HG02981 (cell line): ENCODE data around the gene SLC6A6.

Experiments
- ATAC-seq: cut with Tn5 transposase; IDR thresholded peaks from one replicate; pipeline ENCODE4 v1.9.1; 2021; ENCODE audit warnings: mild to moderate bottlenecking, moderate library complexity; ENCODE audit not compliant: unreplicated experiment

The SLC6A6 gene

DNA sequence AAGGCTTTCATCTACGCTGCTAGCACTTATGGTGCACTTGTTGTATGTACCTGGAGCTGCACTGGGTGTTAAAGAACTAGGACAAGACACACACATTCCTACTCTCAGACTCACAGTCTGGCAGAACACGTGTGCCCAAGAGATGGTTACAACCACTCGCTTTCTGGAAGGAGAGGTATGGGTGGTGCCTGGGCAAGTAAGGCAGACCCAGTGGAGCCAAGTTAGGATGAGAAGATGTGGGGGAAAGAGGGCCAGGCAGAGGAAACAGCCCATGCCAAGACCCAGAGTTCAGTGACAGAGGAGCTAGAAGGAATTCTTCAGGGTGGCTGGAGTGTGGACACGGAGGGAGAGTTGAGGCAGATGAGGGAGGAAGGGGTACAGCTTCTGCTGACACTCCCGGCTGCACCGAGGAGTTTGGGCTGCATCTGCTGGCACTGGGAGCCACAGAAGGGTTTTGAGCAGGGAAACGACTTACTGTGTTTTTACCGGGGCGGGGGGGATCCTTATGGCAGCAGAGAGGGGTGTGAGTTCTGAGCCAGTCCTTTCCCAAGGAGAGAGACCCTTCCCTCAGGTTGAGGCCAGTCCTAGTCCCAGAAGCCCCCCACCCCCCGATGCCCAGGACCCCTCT lies 78.7 kb downstream of the SLC6A6 start:
- ATAC-seq = no peak

DNA sequence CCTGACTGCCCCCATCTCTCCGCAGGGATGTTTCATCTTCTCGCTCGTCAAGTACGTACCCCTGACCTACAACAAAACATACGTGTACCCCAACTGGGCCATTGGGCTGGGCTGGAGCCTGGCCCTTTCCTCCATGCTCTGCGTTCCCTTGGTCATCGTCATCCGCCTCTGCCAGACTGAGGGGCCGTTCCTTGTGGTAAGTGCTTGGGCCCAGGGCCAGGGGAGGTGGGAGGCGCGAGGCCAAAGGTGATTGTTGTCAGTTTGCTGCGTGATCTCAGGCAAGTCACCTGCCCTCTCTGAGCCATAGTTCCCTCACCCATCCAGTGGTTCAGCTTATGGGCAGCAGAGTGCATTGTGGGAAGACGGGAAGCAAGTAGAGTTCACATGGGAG lies 79.2 kb downstream of the SLC6A6 start:
- no peak for ATAC-seq

DNA sequence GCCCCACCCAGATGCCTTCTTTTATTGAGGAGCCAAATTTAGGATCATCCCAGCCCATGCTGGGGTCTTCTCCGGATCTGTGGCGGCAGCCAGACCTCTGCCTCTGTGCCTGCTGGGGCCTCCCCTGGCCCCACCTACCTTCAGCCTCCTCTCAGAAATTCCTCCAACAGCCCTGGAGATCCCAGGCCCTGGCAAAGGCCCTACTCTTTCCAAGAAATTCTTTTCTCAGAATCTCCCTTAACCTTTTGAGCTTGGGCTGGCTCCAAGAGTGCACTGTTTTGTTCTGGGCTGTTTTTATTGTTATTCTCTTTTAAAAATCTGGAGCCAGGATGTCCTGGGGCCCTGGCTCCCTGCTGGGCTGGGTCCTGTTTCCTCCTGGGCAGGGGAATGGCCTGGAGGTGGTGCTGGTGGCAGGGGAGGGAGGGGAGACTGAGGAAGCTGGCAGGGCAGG lies 79.9 kb downstream of the SLC6A6 start:
- no peak for ATAC-seq

DNA sequence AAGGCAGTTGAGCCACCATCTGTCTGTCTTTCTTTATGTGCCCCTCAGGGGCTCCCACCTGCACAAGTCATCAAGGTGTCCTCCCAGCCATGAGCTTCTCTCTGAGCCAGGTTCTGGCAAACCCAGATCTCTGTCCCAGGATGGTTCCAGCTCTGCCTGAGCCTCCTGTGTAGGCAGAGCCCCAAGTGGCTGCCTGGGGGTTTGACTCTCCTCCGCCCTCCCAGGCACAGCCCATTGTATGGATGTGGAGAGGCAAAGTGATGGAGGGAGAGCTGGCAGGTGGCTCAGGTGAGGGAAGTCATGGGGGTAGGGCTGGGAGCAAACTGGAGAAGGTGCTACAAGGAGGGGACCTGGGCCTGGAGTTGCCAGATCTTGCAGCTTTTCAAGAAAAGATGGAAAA lies 80.9 kb downstream of the SLC6A6 start:
- no peak for ATAC-seq

- ATAC-seq = no peak
Measured at GRCh38 chr3:14484741-14485140, 82.3 kb downstream of the SLC6A6 start.

DNA sequence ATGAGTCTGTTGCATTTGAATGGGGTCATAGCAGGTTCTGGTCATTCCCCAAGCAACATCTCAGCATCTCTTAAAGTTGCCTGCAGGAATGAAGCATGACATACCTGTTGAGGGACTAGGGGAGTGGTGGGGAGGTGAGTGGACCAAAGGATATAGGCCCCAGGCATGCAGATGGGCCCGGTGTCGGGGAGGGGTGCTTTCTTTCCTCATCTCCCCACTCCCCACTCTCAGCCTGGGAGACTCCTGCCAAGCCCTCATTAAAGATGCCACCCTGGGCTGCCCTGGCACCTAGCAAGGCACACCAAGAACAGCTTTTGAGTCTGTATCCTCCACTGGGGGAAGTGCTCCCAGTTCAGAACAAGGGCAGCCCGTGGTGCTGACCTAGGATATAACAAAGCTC lies 83.6 kb downstream of the SLC6A6 start:
- no peak for ATAC-seq

DNA sequence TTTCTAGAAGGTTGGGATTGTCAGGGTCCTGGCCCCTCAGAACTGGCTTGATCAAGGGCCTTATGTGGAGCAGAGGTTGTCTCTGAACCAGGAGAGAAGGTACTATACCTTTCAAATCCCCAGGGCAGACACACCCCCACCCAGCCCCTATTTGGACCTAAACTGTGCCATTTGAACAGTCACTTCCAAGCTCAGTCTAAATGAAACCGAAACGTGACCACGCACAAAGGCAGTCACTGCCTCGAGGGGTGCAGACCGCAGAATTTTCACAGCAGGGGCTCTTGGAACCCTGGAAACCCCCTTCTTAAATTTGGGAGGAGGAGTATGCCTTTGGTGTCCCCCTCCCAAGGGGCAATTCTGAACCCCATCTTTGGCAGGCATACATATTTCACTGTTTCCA lies 84.1 kb downstream of the SLC6A6 start:
- ATAC-seq = no peak

DNA sequence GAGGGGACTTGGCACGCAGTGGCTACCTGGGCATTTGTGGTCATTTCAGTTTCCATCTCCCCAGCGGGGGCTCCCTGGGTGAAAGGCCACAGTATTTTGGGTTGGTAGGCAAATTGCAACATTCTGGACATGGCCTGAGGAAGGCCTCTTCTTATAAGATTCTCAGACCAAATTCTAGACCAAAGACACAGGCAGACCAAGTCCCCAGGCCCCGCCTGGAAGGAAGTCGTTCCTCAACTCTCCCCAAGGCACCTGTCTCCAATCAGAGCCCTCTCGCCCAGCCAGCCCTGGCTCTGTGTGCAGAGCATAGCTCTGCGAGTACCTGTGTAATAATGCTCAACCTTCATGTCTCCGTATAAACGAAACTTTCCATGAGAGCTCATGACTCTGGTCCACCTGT lies 84.7 kb downstream of the SLC6A6 start:
- no peak for ATAC-seq

DNA sequence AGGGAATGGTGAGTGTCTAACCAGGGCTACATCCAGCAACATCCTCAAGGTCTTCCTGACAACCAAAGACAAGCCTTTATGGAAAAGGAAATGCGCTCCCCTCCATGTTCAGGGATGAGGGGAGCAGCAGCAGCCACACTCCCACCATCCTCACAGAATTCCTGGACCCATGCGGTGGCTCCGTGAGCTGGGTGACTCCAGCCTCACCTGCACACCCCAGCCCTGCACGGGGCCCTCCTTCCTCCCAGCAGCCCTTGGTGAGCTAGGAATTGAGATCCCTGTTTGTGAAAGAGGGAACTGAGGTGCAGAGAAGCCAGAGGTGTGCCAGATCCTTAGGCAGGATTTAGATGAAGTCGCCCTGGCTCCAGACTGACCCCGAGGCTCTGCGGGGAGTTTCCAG lies 85.4 kb downstream of the SLC6A6 start:
- ATAC-seq = no peak

GRCh38 chr3:14488286-14489041 lies 86.1 kb downstream of the SLC6A6 start:
- ATAC-seq = no peak

DNA sequence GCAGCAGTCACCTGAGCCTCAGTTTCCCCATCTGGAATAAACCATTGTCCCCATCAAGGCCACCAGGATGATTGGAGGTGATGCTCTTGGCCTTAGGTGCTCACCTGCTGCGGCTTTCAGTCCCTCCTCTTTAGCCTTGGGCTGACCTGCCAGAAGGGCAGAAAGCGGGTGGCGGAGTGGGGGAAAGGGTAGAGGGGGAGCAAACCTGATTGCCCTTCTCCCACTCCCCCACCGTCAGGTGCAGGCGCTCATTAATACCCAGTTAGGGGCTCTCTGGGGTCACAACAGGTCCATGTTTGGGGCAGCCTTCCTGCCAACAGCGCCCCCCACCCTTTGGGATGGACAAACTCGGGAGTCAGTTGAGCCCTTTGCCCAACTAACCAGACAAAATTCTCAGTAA lies 87.2 kb downstream of the SLC6A6 start:
- ATAC-seq = no peak

- ATAC-seq = no peak
Measured at GRCh38 chr3:14490255-14490654, 87.8 kb downstream of the SLC6A6 start.

- ATAC-seq = no peak
Measured at GRCh38 chr3:14490831-14491230, 88.4 kb downstream of the SLC6A6 start.

- no peak for ATAC-seq
Measured at GRCh38 chr3:14491396-14492190, 89.2 kb downstream of the SLC6A6 start.

DNA sequence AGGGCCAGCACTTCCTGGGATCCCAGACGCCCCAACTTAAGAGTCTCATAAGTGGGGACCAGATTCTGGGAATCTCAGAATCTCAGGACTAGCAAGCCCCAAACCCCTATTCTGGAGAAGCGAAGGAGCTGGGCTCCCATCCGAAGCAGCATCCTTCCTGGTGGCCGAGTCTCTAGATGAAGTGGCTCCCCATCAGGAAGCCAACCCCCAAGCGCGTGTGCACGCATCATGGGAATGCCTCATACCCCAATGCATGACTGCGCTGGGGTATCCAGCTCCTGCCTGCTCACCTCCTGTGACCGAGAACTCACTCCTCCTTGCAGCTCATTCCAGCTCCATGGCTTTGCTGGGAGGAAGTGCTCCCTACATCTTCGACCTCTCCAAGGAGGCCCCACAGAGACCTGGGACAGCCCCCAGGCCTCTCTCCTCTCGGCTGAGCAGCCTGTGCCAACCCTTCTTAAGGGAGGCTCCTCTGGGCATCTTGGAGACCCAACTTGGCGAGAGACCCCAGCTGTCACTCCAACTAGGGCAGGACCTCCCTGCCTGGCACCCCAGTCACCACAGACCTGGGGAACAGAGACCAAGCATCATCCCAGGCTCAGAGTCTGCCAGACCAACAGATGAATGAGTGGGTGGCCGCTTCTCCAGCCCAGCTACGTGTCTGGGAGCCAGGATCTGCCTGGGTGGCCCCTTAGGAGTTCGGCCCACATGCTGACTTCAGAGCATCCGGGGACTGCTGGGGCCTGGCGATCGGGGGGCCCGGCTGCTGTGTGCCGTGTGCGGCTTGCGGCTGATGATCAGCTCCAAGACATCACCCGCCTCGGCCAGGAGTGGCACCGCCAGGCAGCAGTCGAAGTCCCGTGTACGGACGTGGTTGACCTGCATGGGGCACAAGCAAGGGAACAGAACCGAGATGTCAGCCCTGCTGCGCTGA lies 90.8 kb downstream of the SLC6A6 start:
- no peak for ATAC-seq

GRCh38 chr3:14494279-14494972 lies 92.0 kb downstream of the SLC6A6 start:
- no peak for ATAC-seq

DNA sequence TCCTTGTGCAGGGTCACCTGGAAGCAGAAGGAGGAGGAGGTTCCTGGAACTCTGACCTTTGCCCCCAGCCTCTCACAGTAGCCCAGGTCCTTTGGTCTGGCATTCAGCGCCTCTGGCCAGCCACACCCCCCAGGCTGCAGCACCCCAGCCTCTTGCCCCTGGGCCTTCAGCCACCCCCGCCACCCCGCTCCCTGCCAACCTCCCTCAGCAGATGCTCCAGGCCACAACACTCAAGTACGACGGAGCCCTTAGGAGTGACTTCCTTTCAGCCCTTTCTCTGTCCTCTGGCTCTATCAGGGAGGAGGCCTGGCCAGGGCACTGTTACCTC lies 92.5 kb downstream of the SLC6A6 start:
- ATAC-seq = no peak

DNA sequence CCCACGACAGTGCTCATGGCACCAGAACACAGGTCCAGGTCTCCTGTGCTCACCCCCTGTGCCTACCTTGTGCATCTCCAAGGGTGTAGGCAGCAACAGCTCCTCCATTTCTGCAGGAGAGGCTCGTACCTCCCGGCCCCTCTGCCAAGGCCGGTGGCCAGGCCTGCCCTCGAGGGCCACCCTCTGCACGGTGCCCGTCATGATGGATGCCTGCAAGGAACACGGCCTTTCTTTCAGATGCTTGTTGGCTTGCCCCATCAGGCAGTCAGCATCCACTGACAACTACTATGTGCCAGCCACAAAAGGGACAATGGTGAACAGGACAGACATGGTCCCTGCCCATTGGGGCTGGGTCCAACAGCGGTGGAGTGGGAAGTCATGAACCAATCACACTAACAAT lies 93.9 kb downstream of the SLC6A6 start:
- no peak for ATAC-seq

DNA sequence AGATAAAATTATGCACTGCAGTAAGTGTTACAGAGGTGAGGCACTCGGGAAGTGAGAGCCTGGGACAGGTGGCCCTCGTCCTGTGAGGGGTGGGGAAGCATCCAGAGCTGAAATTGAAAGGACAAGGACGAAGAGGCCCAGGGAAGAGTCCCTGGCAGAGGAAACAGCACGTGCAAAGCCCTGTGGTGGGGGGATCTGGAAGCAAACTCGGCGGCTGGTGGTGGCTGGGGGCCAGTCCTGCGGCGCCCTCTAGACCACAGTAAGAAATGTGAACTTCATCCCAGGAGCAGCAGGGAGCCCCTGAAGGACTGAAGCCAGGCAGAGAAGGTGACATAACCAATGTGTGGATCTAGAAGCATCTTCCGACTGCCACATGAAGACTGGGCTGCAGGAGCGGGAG lies 94.9 kb downstream of the SLC6A6 start:
- ATAC-seq = no peak

DNA sequence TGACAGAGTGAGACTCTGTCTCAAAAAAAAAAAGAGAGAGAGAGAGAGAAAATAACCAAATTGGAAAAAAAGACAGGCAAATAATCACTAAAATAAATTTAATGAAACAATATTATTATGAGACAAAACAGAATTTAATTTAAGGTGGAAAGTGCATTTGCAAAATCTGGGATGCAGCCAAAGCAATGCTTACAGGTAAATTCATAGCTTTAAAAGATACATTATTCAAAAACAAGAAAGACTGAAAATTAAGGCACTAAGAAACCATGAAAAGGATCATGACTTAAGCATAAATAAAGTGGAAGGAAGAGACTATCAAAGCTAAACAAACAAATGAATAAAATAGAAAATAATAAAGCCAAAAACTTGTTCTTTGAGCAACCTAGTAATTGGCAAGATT lies 100.1 kb downstream of the SLC6A6 start:
- no peak for ATAC-seq
